HG02885 (cell line): ENCODE results near the gene SIRT1.
"Not testable (repeated sequence)": the region's sequence is repeated elsewhere in the genome, so short reads cannot be mapped to it uniquely, and the experiment has no call there.

Experiments
- ATAC-seq: cut with Tn5 transposase; IDR thresholded peaks from one replicate; pipeline ENCODE4 v1.9.1; 2021; ENCODE audit warnings: mild to moderate bottlenecking; ENCODE audit not compliant: unreplicated experiment, poor library complexity

Gene SIRT1

GRCh38 chr10:67875340-67876238, 8.9 kb upstream of the SIRT1 start:
- ATAC-seq = no peak

- not testable (repeated sequence) for ATAC-seq
Observed at GRCh38 chr10:67877421-67877820, 7.0 kb upstream of the SIRT1 start.

- ATAC-seq = no peak
Observed at GRCh38 chr10:67878133-67878532, 6.3 kb upstream of the SIRT1 start.

- no peak for ATAC-seq
Observed at GRCh38 chr10:67883710-67884312, 645 bp upstream of the SIRT1 start.

- ATAC-seq = peak; percentile 58
Observed at GRCh38 chr10:67884842-67885670, 600 bp downstream of the SIRT1 start.

GRCh38 chr10:67893637-67894036, 9.2 kb downstream of the SIRT1 start:
- ATAC-seq = no peak

GRCh38 chr10:67903581-67903980, 19.1 kb downstream of the SIRT1 start:
- no peak for ATAC-seq

GRCh38 chr10:67912331-67912946, 28.0 kb downstream of the SIRT1 start:
- ATAC-seq = no peak

- ATAC-seq = no peak
Observed at GRCh38 chr10:67914777-67915340, 30.4 kb downstream of the SIRT1 start.

GRCh38 chr10:67917169-67917568, 32.7 kb downstream of the SIRT1 start:
- no peak for ATAC-seq

- no peak for ATAC-seq
Observed at GRCh38 chr10:67917679-67918078, 33.2 kb downstream of the SIRT1 start.

- ATAC-seq = no peak
Observed at GRCh38 chr10:67921065-67921464, 36.6 kb downstream of the SIRT1 start.

- no peak for ATAC-seq
Observed at GRCh38 chr10:67923551-67923950, 39.1 kb downstream of the SIRT1 start.

GRCh38 chr10:67924136-67924535, 39.7 kb downstream of the SIRT1 start:
- no peak for ATAC-seq

GRCh38 chr10:67925449-67926005, 41.1 kb downstream of the SIRT1 start:
- no peak for ATAC-seq

GRCh38 chr10:67926951-67927350, 42.5 kb downstream of the SIRT1 start:
- ATAC-seq = no peak

GRCh38 chr10:67933199-67933598, 48.7 kb downstream of the SIRT1 start:
- ATAC-seq = no peak

GRCh38 chr10:67934336-67934735, 49.9 kb downstream of the SIRT1 start:
- ATAC-seq = no peak

GRCh38 chr10:67935223-67935622, 50.8 kb downstream of the SIRT1 start:
- no peak for ATAC-seq

- ATAC-seq = no peak
Observed at GRCh38 chr10:67936416-67936815, 52.0 kb downstream of the SIRT1 start.
